ENCODE data around the gene FAM107A.

Gene FAM107A

GRCh38 chr3:58520403-58521335 is 56.5 kb downstream of the FAM107A start:
- Histone ChIP-seq H3K9me3 (ENCODE audit: severe bottlenecking) (no peaks in the 10 kb centered on the region), H3K27ac (ENCODE audit: poor library complexity, severe bottlenecking) (no peak overlapping the region), H3K4me3 (ENCODE audit: severe bottlenecking) (no peak overlapping the region), H3K4me1 (ENCODE audit: insufficient read depth, poor library complexity, severe bottlenecking) (no peaks in the 10 kb centered on the region), H3K36me3 (ENCODE audit: low read depth) (no peaks in the 10 kb centered on the region), H3K27me3 (ENCODE audit: insufficient read depth, poor library complexity, severe bottlenecking) (no peaks in the 10 kb centered on the region)
- no peak for DNase-seq (ENCODE audit: low spot score)
- TF ChIP-seq CTCF (IDR thresholded peaks at IDR 0.05; ENCODE audit: poor library complexity, severe bottlenecking): no peak
- ATAC-seq (ENCODE audit: low read depth): peak; percentile 27; the same call in 1 of the 3 replicates

GRCh38 chr3:58519668-58520402 is 57.4 kb downstream of the FAM107A start:
- ATAC-seq (ENCODE audit: low read depth): no peak

GRCh38 chr3:58518291-58518789 is 58.9 kb downstream of the FAM107A start:
- ATAC-seq (ENCODE audit: low read depth): no peak
- no peaks in the 10 kb centered on the region for H3K4me1 ChIP-seq (ENCODE audit: insufficient read depth, poor library complexity, severe bottlenecking)

More at GRCh38 chr3:58519668-58520402, 57.4 kb downstream of the FAM107A start:
- Histone ChIP-seq H3K36me3 (ENCODE audit: low read depth) (no peaks in the 10 kb centered on the region), H3K4me3 (ENCODE audit: severe bottlenecking) (no peak overlapping the region), H3K4me1 (ENCODE audit: insufficient read depth, poor library complexity, severe bottlenecking) (no peaks in the 10 kb centered on the region), H3K27me3 (ENCODE audit: insufficient read depth, poor library complexity, severe bottlenecking) (no peaks in the 10 kb centered on the region), H3K27ac (ENCODE audit: poor library complexity, severe bottlenecking) (no peak overlapping the region), H3K9me3 (ENCODE audit: severe bottlenecking) (no peaks in the 10 kb centered on the region)
- TF ChIP-seq CTCF (IDR thresholded peaks at IDR 0.05; ENCODE audit: poor library complexity, severe bottlenecking): no peak
- no peak for DNase-seq (ENCODE audit: low spot score)

GRCh38 chr3:58514405-58514804 is 62.8 kb downstream of the FAM107A start:
- no peak for ATAC-seq (ENCODE audit: low read depth)
- Histone ChIP-seq H3K4me3 (ENCODE audit: severe bottlenecking) (no peak overlapping the region), H3K4me1 (ENCODE audit: insufficient read depth, poor library complexity, severe bottlenecking) (no peaks in the 10 kb centered on the region), H3K36me3 (ENCODE audit: low read depth) (no peaks in the 10 kb centered on the region), H3K27ac (ENCODE audit: poor library complexity, severe bottlenecking) (no peak overlapping the region), H3K9me3 (ENCODE audit: severe bottlenecking) (no peaks in the 10 kb centered on the region), H3K27me3 (ENCODE audit: insufficient read depth, poor library complexity, severe bottlenecking) (no peaks in the 10 kb centered on the region)
- DNase-seq (ENCODE audit: low spot score): no peak
- TF ChIP-seq CTCF (IDR thresholded peaks at IDR 0.05; ENCODE audit: poor library complexity, severe bottlenecking): no peak

More at GRCh38 chr3:58518291-58518789, 58.9 kb downstream of the FAM107A start:
- Histone ChIP-seq H3K4me3 (ENCODE audit: severe bottlenecking) (no peak overlapping the region), H3K36me3 (ENCODE audit: low read depth) (no peaks in the 10 kb centered on the region), H3K9me3 (ENCODE audit: severe bottlenecking) (no peaks in the 10 kb centered on the region), H3K27me3 (ENCODE audit: insufficient read depth, poor library complexity, severe bottlenecking) (no peaks in the 10 kb centered on the region), H3K27ac (ENCODE audit: poor library complexity, severe bottlenecking) (no peak overlapping the region)
- no peak for TF ChIP-seq CTCF (IDR thresholded peaks at IDR 0.05; ENCODE audit: poor library complexity, severe bottlenecking)
- DNase-seq (ENCODE audit: low spot score): no peak
